ENCODE results near the gene SFPQ.

SFPQ gene

GRCh38 chr1:35187816-35188342 lies 5.1 kb downstream of the SFPQ start:
- TF ChIP-seq CTCF (IDR thresholded peaks at IDR 0.05; ENCODE audit: low read length, missing control alignments), result no peak
- no peak for DNase-seq (ENCODE audit: low read depth)
- H3K4me3 ChIP-seq (replicated peaks; ENCODE audit: low read depth, low read length), result no peak overlapping the region

- no peak for TF ChIP-seq CTCF (IDR thresholded peaks at IDR 0.05; ENCODE audit: low read length, missing control alignments)
- no peak for DNase-seq (ENCODE audit: low read depth)
- no peak overlapping the region for H3K4me3 ChIP-seq (replicated peaks; ENCODE audit: low read depth, low read length)
Measured at GRCh38 chr1:35186239-35186638, 6.7 kb downstream of the SFPQ start.

GRCh38 chr1:35185200-35185599 lies 7.7 kb downstream of the SFPQ start:
- TF ChIP-seq CTCF (IDR thresholded peaks at IDR 0.05; ENCODE audit: low read length, missing control alignments), result no peak
- H3K4me3 ChIP-seq (replicated peaks; ENCODE audit: low read depth, low read length), result no peak overlapping the region
- no peak for DNase-seq (ENCODE audit: low read depth)

GRCh38 chr1:35184495-35185199 lies 8.3 kb downstream of the SFPQ start:
- TF ChIP-seq CTCF (IDR thresholded peaks at IDR 0.05; ENCODE audit: low read length, missing control alignments), result no peak
- DNase-seq (ENCODE audit: low read depth), result no peak

GRCh38 chr1:35181790-35182455 lies 11.0 kb downstream of the SFPQ start:
- no peak overlapping the region for H3K4me3 ChIP-seq (replicated peaks; ENCODE audit: low read depth, low read length)
- TF ChIP-seq CTCF (IDR thresholded peaks at IDR 0.05; ENCODE audit: low read length, missing control alignments), result no peak
- DNase-seq (ENCODE audit: low read depth), result no peak

More at GRCh38 chr1:35184495-35185199, 8.3 kb downstream of the SFPQ start:
- H3K4me3 ChIP-seq (replicated peaks; ENCODE audit: low read depth, low read length), result no peak overlapping the region

GRCh38 chr1:35180776-35181374 lies 12.1 kb downstream of the SFPQ start:
- no peak for DNase-seq (ENCODE audit: low read depth)
- TF ChIP-seq CTCF (IDR thresholded peaks at IDR 0.05; ENCODE audit: low read length, missing control alignments), result no peak
- H3K4me3 ChIP-seq (replicated peaks; ENCODE audit: low read depth, low read length), result no peak overlapping the region
